HUES64 (cell line): ENCODE results near the gene CLIC2.

Experiments used
- H3K27ac ChIP-seq: 2 replicates; pipeline ENCODE4 v1.7.0; 2013; ENCODE audit warnings: low read depth, low read length, inconsistent platforms
- H3K27me3 ChIP-seq: 2 replicates; pipeline ENCODE4 v1.6.1; 2013; ENCODE audit warnings: mild to moderate bottlenecking, low read length; ENCODE audit not compliant: insufficient read depth
- H3K36me3 ChIP-seq: 2 replicates; pipeline ENCODE4 v1.6.1; 2013; ENCODE audit warnings: mild to moderate bottlenecking, low read length; ENCODE audit not compliant: insufficient read depth
- H3K4me1 ChIP-seq: 2 replicates; pipeline ENCODE4 v1.6.1; 2013; ENCODE audit warnings: mild to moderate bottlenecking, low read length, moderate library complexity; ENCODE audit not compliant: insufficient read depth
- H3K4me3 ChIP-seq: 2 replicates; pipeline ENCODE4 v1.5.1; 2013; ENCODE audit warnings: mild to moderate bottlenecking, low read length, moderate library complexity
- H3K9ac ChIP-seq: 2 replicates; pipeline ENCODE4 v1.6.1; 2013; ENCODE audit warnings: mild to moderate bottlenecking, low read depth, low read length
- H3K9me3 ChIP-seq: 2 replicates; pipeline ENCODE4 v1.6.1; 2013; ENCODE audit warnings: low read depth, low read length; ENCODE audit not compliant: insufficient read depth
- WGBS: fragments of 150-250, 120-280 bp; methylation state at CpG from one replicate; pipeline ENCODE4 v1.1.7; 2013; ENCODE audit warnings: missing lambda C conversion rate; 5-methylcytosine and 5-hydroxymethylcytosine counted together

The CLIC2 gene

DNA sequence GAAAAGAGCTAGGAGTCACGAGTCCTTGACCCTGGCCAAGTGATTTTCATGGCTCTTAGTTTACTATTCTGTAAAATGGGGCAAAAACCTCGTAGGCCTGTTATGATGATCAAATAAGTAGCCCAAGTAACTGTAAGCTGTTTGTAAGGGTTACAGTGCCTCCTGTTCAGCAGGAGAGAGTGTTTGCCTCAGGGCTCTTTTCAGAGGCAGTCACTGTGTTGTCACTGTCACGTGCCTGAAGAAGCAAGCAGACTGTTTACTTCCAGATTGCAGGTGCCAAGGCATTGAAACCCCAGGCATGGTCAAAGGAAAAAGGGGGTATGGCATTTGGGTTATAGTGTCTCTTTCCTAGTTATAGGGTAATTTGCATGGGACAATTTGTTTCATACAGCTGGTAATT lies 74.7 kb downstream of the CLIC2 start:
- peaks cover 5% of the 10 kb centered on the region; the same call in 1 of the 2 replicates for H3K4me1 ChIP-seq
- no peak overlapping the region for H3K4me3 ChIP-seq
- WGBS, result 90% methylated on average over 3 of the region's 3 CpGs
- H3K27ac ChIP-seq, result no peak overlapping the region
- H3K9me3 ChIP-seq, result no peaks in the 10 kb centered on the region
- H3K36me3 ChIP-seq, result no peaks in the 10 kb centered on the region
- H3K27me3 ChIP-seq, result no peaks in the 10 kb centered on the region
- no peak overlapping the region for H3K9ac ChIP-seq

GRCh38 chrX:155251391-155251790 lies 83.0 kb downstream of the CLIC2 start:
- WGBS, result no CpG with 5 or more reads among the region's 1 CpG
- Histone ChIP-seq H3K4me3 (no peak overlapping the region), H3K27ac (no peak overlapping the region)

DNA sequence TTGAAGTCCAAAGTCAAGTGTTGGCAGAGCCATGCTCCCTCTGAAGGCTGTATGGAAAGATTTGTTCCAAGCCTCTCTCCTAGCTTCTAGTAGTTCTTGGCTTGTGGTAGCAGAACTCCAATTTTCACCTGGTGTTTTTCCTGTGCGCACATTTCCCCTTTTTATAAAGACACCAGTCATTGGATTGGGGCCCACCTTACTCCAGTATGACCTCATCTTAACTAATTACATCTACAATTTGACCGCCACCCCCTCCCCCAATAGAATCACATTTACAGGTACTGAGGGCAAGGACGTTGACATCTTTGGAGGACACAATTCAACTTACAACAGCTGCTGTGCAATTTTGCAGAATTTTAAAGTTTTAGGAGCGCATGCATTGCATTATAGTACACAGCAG lies 86.9 kb downstream of the CLIC2 start:
- no peaks in the 10 kb centered on the region for H3K36me3 ChIP-seq
- no peak overlapping the region for H3K9ac ChIP-seq
- no peak overlapping the region for H3K4me3 ChIP-seq
- no peaks in the 10 kb centered on the region for H3K27me3 ChIP-seq
- H3K27ac ChIP-seq, result no peak overlapping the region
- WGBS, result 92% methylated on average over 4 of the region's 4 CpGs
- no peaks in the 10 kb centered on the region for H3K9me3 ChIP-seq
- H3K4me1 ChIP-seq, result peaks cover 6% of the 10 kb centered on the region; the same call in 1 of the 2 replicates

More at GRCh38 chrX:155251391-155251790, 83.0 kb downstream of the CLIC2 start:
- H3K4me1 ChIP-seq, result peaks cover 6% of the 10 kb centered on the region; the same call in 1 of the 2 replicates
- no peaks in the 10 kb centered on the region for H3K27me3 ChIP-seq
- H3K9ac ChIP-seq, result no peak overlapping the region
- no peaks in the 10 kb centered on the region for H3K36me3 ChIP-seq
- no peaks in the 10 kb centered on the region for H3K9me3 ChIP-seq

- no peak overlapping the region for H3K27ac ChIP-seq
- WGBS, result 93% methylated on average over 1 of the region's 1 CpG
- H3K9me3 ChIP-seq, result no peaks in the 10 kb centered on the region
- H3K4me3 ChIP-seq, result no peak overlapping the region
- no peak overlapping the region for H3K9ac ChIP-seq
- H3K27me3 ChIP-seq, result no peaks in the 10 kb centered on the region
- H3K36me3 ChIP-seq, result no peaks in the 10 kb centered on the region
- peaks cover 4% of the 10 kb centered on the region; the same call in 1 of the 2 replicates for H3K4me1 ChIP-seq
Observed at GRCh38 chrX:155246748-155247147, 87.7 kb downstream of the CLIC2 start.

DNA sequence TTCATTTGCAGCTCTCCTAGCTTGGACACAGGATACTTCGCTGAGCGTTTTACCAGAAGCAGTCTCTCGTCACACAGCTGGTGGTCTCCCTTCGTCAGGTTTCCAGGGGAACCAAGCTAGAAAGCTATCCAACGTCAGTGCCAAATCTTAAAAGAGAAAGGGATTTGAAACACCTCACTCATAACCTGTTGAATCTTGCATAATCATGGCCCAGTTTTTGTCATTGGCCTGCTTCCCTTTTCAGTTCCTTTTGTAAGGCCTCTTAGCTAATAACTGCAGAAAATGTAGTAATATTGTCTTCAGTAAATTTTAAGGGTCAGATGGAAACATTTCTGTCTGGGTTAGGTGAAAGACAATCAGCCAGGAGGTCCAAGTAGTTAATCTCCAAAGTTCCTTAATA lies 92.1 kb downstream of the CLIC2 start:
- peaks cover 31% of the 10 kb centered on the region for H3K36me3 ChIP-seq
- H3K9me3 ChIP-seq, result no peaks in the 10 kb centered on the region
- H3K4me3 ChIP-seq, result no peak overlapping the region
- no peak overlapping the region for H3K9ac ChIP-seq
- no peaks in the 10 kb centered on the region for H3K27me3 ChIP-seq
- 85% methylated on average over 5 of the region's 5 CpGs for WGBS
- no peaks in the 10 kb centered on the region for H3K4me1 ChIP-seq
- no peak overlapping the region for H3K27ac ChIP-seq

GRCh38 chrX:155237719-155238118 lies 96.7 kb downstream of the CLIC2 start:
- H3K36me3 ChIP-seq, result peaks cover 67% of the 10 kb centered on the region
- WGBS, result 91% methylated on average over 5 of the region's 5 CpGs
- no peaks in the 10 kb centered on the region for H3K9me3 ChIP-seq
- no peaks in the 10 kb centered on the region for H3K4me1 ChIP-seq
- no peak overlapping the region for H3K4me3 ChIP-seq
- no peak overlapping the region for H3K27ac ChIP-seq
- no peak overlapping the region for H3K9ac ChIP-seq
- H3K27me3 ChIP-seq, result no peaks in the 10 kb centered on the region

DNA sequence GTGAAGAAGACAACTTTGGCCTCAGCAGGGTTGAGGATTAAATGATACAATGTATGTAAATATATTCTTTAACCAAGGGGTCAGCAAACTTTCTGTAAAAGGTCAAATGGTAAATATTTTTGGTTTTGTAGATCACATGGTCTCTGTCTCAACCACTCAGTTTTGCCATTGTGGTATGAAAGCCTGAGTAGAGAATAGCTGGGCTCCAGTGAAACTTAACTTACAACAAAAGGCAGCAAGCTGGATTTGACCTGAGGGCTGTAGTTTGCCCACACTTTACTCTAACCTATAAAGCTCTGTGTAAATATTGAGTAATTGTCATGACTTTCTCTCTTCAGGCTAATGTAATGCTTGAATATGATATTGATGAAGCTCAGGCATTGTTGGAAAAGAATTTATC lies 98.5 kb downstream of the CLIC2 start:
- Histone ChIP-seq H3K4me3 (no peak overlapping the region), H3K36me3 (peaks cover 85% of the 10 kb centered on the region), H3K9ac (no peak overlapping the region), H3K27ac (no peak overlapping the region), H3K9me3 (no peaks in the 10 kb centered on the region), H3K27me3 (no peaks in the 10 kb centered on the region), H3K4me1 (no peaks in the 10 kb centered on the region)

GRCh38 chrX:155231163-155231562 lies 103.3 kb downstream of the CLIC2 start:
- H3K9ac ChIP-seq, result no peak overlapping the region
- no peaks in the 10 kb centered on the region for H3K27me3 ChIP-seq
- no peak overlapping the region for H3K4me3 ChIP-seq
- H3K4me1 ChIP-seq, result no peaks in the 10 kb centered on the region
- peaks cover 83% of the 10 kb centered on the region for H3K36me3 ChIP-seq
- no peaks in the 10 kb centered on the region for H3K9me3 ChIP-seq
- no peak overlapping the region for H3K27ac ChIP-seq
